K562 (cell line): Measurements from ENCODE around the gene KLHDC2. TPM values are rescaled to one million over a fixed set of nuclear protein-coding genes. Genes with fewer than 3 reads are reported as not detected.
A peak's percentile ranks its signal among the peaks of the same experiment; 100 is the strongest.

ENCODE experiments used
- CBX8 ChIP-seq: fragments of 200-600 bp; sonication (generic); IDR thresholded peaks from 2 replicates; pipeline ENCODE4 v1.6.1; 2012; ENCODE audit warnings: borderline replicate concordance, mixed run types, low read depth, mild to moderate bottlenecking, moderate library complexity, mixed read lengths, low read length, control low read depth, inconsistent platforms; ENCODE audit not compliant: poor library complexity, severe bottlenecking; ENCODE audit errors: extremely low read depth
- EP300 ChIP-seq: IDR thresholded peaks from 2 replicates; pipeline ENCODE4 v1.6.1; 2012; ENCODE audit warnings: low read length, improper control_type of control experiment
- FOXJ3 ChIP-seq: sonication (generic); formaldehyde crosslinking; IDR thresholded peaks from 2 replicates; pipeline ENCODE4 v1.4.0; 2020; ENCODE audit warnings: mild to moderate bottlenecking, missing genetic modification reagents
- KDM1A ChIP-seq, 2 experiments: fragments of 450-650 bp; IDR thresholded peaks; 2 replicates each; pipeline ENCODE4 v1.6.1; 2016; ENCODE audit warnings: mild to moderate bottlenecking in 2 of 2
- MECOM ChIP-seq: fragments of 250-450 bp; sonication (Bioruptor Pico); IDR thresholded peaks from 2 replicates; pipeline ENCODE4 v1.8.0; 2022; ENCODE audit warnings: inconsistent platforms
- MEF2A ChIP-seq: IDR thresholded peaks from 2 replicates; pipeline ENCODE4 v1.6.1; 2011; ENCODE audit warnings: low read depth, mild to moderate bottlenecking, low read length, moderate library complexity; ENCODE audit not compliant: control insufficient read depth
- MGA ChIP-seq: fragments of 450-650 bp; IDR thresholded peaks from 2 replicates; pipeline ENCODE4 v1.6.1; 2016; ENCODE audit warnings: mild to moderate bottlenecking, moderate library complexity
- RB1 ChIP-seq: fragments of 450-650 bp; IDR thresholded peaks from 2 replicates; pipeline ENCODE4 v1.6.1; 2017; ENCODE audit warnings: low read depth, mild to moderate bottlenecking
- RBM39 ChIP-seq: fragments of 200-400 bp; formaldehyde crosslinking; optimal IDR thresholded peaks from 2 replicates; pipeline ENCODE3; 2018; ENCODE audit warnings: low read depth, low read length
- SIN3B ChIP-seq: fragments of 450-650 bp; IDR thresholded peaks from 2 replicates; pipeline ENCODE4 v1.6.1; 2017; ENCODE audit warnings: low read depth, mild to moderate bottlenecking, moderate library complexity
- SREBF1 ChIP-seq: fragments of 150-350 bp; IDR thresholded peaks from 2 replicates; pipeline ENCODE4 v1.6.1; 2014; ENCODE audit warnings: antibody characterized with exemption, low read depth, low read length, borderline replicate concordance
- USF2 ChIP-seq: sonication (generic); formaldehyde crosslinking; IDR thresholded peaks from 2 replicates; pipeline ENCODE4 v1.5.0; 2020; ENCODE audit warnings: missing genetic modification reagents
- XRCC3 ChIP-seq: fragments of 450-650 bp; IDR thresholded peaks from 2 replicates; pipeline ENCODE4 v1.6.1; 2017; ENCODE audit warnings: mild to moderate bottlenecking, moderate library complexity
- ZNF77 ChIP-seq: fragments of 250-450 bp; sonication (Bioruptor Pico); IDR thresholded peaks from 2 replicates; pipeline ENCODE4 v1.5.0; 2020
- ZZZ3 ChIP-seq: fragments of 450-650 bp; IDR thresholded peaks from 2 replicates; pipeline ENCODE4 v1.6.1; 2016; ENCODE audit warnings: antibody characterized with exemption, mild to moderate bottlenecking, moderate library complexity
- polyA plus RNA-seq, 8 experiments: library from polyadenylated mRNA; depleted of rRNA in 4 of 8; stranded (reverse) in 5 of 8; unstranded in 3 of 8; fragments of >200 nt; fragmentation: Nextera tagmentation in 2 of 8; fragmentation: Illumina TruSeq in 1 of 8; extraction: Ambion mirVana in 2 of 8; extraction: Trizol in 1 of 8; gene quantifications; 2 replicates each; pipeline versions ENCODE4 v1.2.1 to v1.2.3, GENCODE V29; 2011 to 2014; ENCODE audit warnings: inconsistent platforms in 1 of 8, missing spikeins in 1 of 8
- total RNA-seq, 7 experiments: library from RNA; depleted of rRNA in 6 of 7; stranded (reverse); fragments of >200 nt in 6 of 7; fragmentation: Illumina TruSeq in 2 of 7; extraction: Trizol in 2 of 7; gene quantifications; 2 replicates each; pipeline versions ENCODE4 v1.2.1 to v1.2.3, GENCODE V29; 2011 to 2021; ENCODE audit warnings: low replicate concordance in 1 of 7
- TF ChIP-seq, protein P1 (sequence below), 2 experiments: fragments of 450-650 bp in 1 of 2; sonication (generic) in 1 of 2; formaldehyde crosslinking; conservative IDR thresholded peaks; 2 replicates each; pipeline versions ENCODE4 v1.4.0 to v1.8.1; 2020 to 2022; ENCODE audit warnings: mild to moderate bottlenecking in 1 of 2, missing genetic modification reagents in 1 of 2

The KLHDC2 gene
- total and polyA plus RNA-seq, 9 of the 15 experiments (the other 6 are each of a cell fraction or from before 2014, with no cell fraction given): 6.3 to 41.7 (median 20.0) TPM

- TF ChIP-seq RB1 (peak; percentile 85), SREBF1 (no peak), RBM39 (no peak), MEF2A (no peak), USF2 (CRISPR knock-in tag) (peak; percentile 43; the same call in 1 of the 2 replicates), EP300 (no peak), CBX8 (no peak), ZZZ3 (no peak), MGA (peak; percentile 75), MECOM (CRISPR knock-in tag) (0 out of 2 replicates have a peak, but pooled peaks have one; percentile 5), KDM1A (IDR thresholded peaks at IDR 0.05) (no peak), ZNF77 (CRISPR knock-in tag) (no peak), XRCC3 (no peak), FOXJ3 (CRISPR knock-in tag) (no peak), SIN3B (peak; percentile 69)
- TF ChIP-seq, protein P1, sequence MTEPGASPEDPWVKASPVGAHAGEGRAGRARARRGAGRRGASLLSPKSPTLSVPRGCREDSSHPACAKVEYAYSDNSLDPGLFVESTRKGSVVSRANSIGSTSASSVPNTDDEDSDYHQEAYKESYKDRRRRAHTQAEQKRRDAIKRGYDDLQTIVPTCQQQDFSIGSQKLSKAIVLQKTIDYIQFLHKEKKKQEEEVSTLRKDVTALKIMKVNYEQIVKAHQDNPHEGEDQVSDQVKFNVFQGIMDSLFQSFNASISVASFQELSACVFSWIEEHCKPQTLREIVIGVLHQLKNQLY (CRISPR knock-in tag; conservative IDR thresholded peaks at IDR 0.05): no peak
These were observed at the start of gene KLHDC2 (continued) for GRCh38 chr14:49767571-49768300.
